Stimulated activated naive B cell treated with anti-CD40 and anti-IgM and Interleukin-4, amounts not matched to agents 10 μg/mL and 1 μg/mL and 100 μg/mL, for 72 hours (primary cell): Measurements from ENCODE around the gene ZNF33A.
"Not testable (repeated sequence)": the region's sequence is repeated elsewhere in the genome, so short reads cannot be mapped to it uniquely, and the experiment has no call there.

ENCODE experiments used
- ATAC-seq, 2 donors: fragments of 150-1000 bp; cut with Tn5 transposase; replicated peaks; 2 replicates each; pipeline ENCODE4 v1.10.0; 2021; ENCODE audit warnings: moderate library complexity in 1 of 2
- DNase-seq: peaks from one replicate; pipeline ENCODE4 v3.0.0; 2021
- H3K27ac Mint-ChIP-seq: one replicate; pipeline ENCODE4 v1.8.0; 2022; ENCODE audit warnings: mild to moderate bottlenecking, mixed read lengths
- H3K27me3 Mint-ChIP-seq, 2 donors: one replicate each; pipeline ENCODE4 v1.8.0; 2022; ENCODE audit warnings: mixed read lengths in 2 of 2
- H3K36me3 Mint-ChIP-seq, 2 donors: one replicate each; pipeline ENCODE4 v1.8.0; 2022; ENCODE audit warnings: mixed read lengths in 2 of 2, mild to moderate bottlenecking in 1 of 2
- H3K4me1 Mint-ChIP-seq, 2 donors: one replicate each; pipeline ENCODE4 v1.8.0; 2022; ENCODE audit warnings: mixed read lengths in 2 of 2, mild to moderate bottlenecking in 1 of 2
- H3K4me3 Mint-ChIP-seq, 2 donors: one replicate each; pipeline ENCODE4 v1.8.0; 2022; ENCODE audit warnings: mild to moderate bottlenecking in 2 of 2, mixed read lengths in 2 of 2, moderate library complexity in 1 of 2
- H3K9me3 Mint-ChIP-seq, 2 donors: one replicate each; pipeline ENCODE4 v1.8.0; 2022; ENCODE audit warnings: mixed read lengths in 2 of 2, mild to moderate bottlenecking in 1 of 2

The ZNF33A gene

DNA sequence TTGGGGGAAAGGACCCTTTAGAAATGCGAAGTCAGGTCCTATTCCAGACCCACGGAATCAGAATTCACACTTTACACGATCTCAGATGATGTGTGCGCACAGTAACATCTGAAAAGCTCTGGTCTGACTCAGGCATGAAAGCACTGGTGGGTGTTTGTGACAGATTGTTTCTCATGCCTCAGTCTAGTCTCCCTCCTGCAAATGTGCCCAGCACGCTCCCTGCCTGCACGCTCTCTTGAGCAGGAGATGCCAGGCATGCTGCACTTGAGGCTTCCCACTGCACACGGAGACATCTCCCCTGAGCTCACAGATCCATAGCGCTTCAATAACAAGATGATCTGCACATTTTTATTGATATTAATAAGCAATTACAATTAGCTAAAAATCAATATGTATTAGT is 60.0 kb downstream of the ZNF33A start:
- Mint-ChIP-seq H3K27ac (no peak overlapping the region), H3K4me3 (no peak overlapping the region), H3K4me1 (peaks cover 7 to 12% of the 10 kb centered on the region in 2 donors), H3K9me3 (peaks cover 4 to 7% of the 10 kb centered on the region in 2 donors), H3K27me3 (no peaks in the 10 kb centered on the region), H3K36me3 (peaks cover 2 to 10% of the 10 kb centered on the region in 2 donors)
- DNase-seq (no peak), ATAC-seq (no peak)

DNA sequence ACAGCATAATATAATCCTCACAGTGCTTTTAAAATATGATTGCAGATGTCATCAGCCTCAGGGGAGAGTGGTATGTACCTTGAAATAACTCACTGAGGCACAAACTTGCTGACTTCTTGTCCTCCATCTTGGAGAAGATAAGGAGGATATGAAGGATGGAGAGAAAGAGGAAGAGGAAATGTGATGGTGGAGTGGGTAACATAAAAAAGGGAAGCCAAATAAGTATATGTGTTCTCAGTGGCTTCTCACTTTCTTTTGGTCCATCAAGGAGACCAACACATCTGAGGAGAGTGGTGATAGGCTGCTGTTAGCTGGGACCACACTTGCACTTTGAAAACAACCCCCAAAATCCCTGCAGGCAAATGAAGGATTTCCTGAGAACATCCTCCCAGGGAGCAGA is 62.1 kb downstream of the ZNF33A start:
- H3K27ac Mint-ChIP-seq, result no peak overlapping the region
- no peak overlapping the region for H3K4me3 Mint-ChIP-seq
- no peaks in the 10 kb centered on the region for H3K27me3 Mint-ChIP-seq

DNA sequence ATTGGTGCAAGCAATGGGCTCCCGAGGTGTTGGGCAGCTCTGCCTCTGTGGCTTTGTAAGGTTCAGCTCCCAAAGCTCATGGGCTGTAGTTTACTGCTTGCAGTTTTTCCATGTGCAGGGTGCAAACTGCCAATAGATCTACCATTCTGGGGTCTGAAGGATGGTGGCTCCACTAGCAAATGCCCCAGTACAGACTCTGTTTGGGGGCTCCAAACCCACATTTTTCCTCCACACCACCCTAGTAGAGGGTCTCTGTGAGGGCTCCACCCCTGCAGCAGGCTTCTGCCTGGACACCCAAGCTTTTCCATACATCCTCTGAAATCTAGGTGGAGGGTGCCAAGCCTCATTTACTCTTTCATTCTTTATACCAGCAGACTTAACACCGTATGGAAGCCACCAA is 66.2 kb downstream of the ZNF33A start:
- H3K9me3 Mint-ChIP-seq, result peaks cover 19 to 23% of the 10 kb centered on the region in 2 donors
- DNase-seq (no peak), ATAC-seq (no peak)
- no peak overlapping the region for H3K4me3 Mint-ChIP-seq
- H3K36me3 Mint-ChIP-seq, result peaks cover 11 to 20% of the 10 kb centered on the region in 2 donors
- H3K27ac Mint-ChIP-seq, result no peak overlapping the region
- peaks cover 2 to 6% of the 10 kb centered on the region in 2 donors for H3K4me1 Mint-ChIP-seq
- peaks cover 3 to 5% of the 10 kb centered on the region in 2 donors for H3K27me3 Mint-ChIP-seq

More for the DNA sequence above, 62.1 kb downstream of the ZNF33A start:
- Mint-ChIP-seq H3K9me3 (peaks cover 15 to 18% of the 10 kb centered on the region in 2 donors), H3K4me1 (peaks cover 4 to 6% of the 10 kb centered on the region in 2 donors), H3K36me3 (peaks cover 6 to 15% of the 10 kb centered on the region in 2 donors)
- peak; percentile 43 to 48 for ATAC-seq
- no peak for DNase-seq

DNA sequence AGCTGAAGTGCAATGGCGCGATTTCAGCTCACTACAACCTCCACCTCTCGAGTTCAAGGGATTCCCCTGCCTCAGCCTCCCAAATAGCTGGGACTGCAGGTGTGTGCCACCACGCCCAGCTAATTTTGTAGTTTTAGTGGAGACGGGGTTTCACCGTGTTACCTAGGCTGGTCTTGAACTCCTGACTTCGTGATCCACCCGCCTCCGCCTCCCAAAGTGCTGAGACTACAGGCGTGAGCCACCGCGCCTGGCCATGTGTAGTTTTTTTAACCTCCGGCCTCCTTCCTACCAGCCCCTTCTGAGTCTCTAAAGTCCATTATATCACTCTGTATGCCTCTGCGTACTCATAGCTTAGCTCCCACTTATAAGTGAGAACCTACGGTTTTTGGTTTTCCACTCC is 82.8 kb downstream of the ZNF33A start:
- Mint-ChIP-seq H3K4me1 (peaks cover 13 to 17% of the 10 kb centered on the region in 2 donors), H3K4me3 (peak overlapping the region; percentile 89 to 92), H3K27ac (peak overlapping the region; percentile 96), H3K36me3 (peaks cover 23 to 30% of the 10 kb centered on the region in 2 donors)
- H3K9me3 Mint-ChIP-seq, H3K27me3 Mint-ChIP-seq, ATAC-seq, DNase-seq: not testable (repeated sequence)

DNA sequence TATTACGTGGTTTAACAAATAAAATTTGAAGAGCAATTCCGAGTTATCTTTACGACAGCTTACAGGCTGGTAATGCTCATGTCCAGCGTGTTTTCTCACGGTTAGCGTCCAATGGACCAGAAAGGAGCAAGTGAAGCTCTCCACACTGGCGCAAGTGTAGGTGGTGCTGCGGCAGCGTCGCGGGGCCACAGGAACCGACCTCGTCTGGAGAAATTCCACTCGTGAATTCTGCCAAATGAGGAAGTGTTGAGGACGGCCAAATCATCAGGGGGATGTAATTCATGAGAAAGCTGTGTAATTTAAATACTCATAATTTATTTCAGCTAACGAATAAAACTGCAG is 83.3 kb downstream of the ZNF33A start:
- Mint-ChIP-seq H3K4me3 (peak overlapping the region; percentile 89 to 92), H3K36me3 (peaks cover 25 to 34% of the 10 kb centered on the region in 2 donors), H3K4me1 (peaks cover 13 to 17% of the 10 kb centered on the region in 2 donors), H3K9me3 (no peaks in the 10 kb centered on the region), H3K27me3 (no peaks in the 10 kb centered on the region), H3K27ac (peak overlapping the region; percentile 96)
- DNase-seq (no peak), ATAC-seq (peak; percentile 14 to 30)

DNA sequence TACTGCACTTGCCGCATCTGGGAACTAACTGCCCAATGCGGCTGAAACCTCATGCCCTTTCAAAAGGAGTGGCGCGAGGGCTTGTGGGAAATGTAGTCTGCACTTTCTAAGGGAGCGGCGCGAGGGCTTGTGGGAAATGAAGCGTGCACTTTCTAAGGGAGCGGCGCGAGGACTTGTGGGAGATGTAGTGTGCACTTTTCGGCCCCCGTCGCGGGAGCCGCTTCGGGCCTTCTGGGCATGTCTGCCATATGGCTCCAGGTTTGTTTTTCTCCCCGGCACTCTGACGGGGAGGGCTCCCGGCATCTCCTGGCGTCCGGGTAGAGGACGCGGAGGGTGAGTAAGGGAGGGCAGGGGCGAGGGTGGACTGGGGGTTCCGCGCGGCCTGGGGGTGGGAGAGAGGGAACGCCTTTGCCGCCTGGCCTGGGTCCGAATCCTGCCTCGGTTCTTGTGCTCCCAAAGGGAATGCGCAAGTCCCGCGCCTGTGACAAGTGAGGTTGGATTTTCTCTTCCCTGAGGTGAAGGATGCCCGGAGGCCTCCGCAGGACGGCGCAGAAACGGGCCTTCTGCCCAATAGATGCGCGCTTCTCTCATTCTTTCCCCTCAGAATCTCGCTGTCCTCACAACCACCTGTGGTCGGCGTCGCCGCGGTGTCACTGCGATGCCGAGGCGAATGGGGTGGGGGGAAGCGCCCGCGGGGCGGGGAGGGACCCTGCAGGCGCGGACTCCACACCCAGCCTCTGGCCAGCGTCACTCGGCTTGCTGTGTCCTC is 83.9 kb downstream of the ZNF33A start, which contains the start of gene ZNF37A:
Gene ZNF37A, plus strand, starts transcription at position 180 of the 769 bp plus-strand sequence. CDS start 2,281 bp downstream, outside the sequence.
- DNase-seq, result peak; percentile 89
- H3K9me3 Mint-ChIP-seq, result peaks cover 0 to 3% of the 10 kb centered on the region in 2 donors
- peak within 1 kb of the TSS; percentile 89 to 92 for H3K4me3 Mint-ChIP-seq
- H3K27me3 Mint-ChIP-seq, result no peaks in the 10 kb centered on the region
- H3K36me3 Mint-ChIP-seq, result peaks cover 28 to 39% of the 10 kb centered on the region in 2 donors
- peak; percentile 97 for ATAC-seq
- H3K27ac Mint-ChIP-seq, result peak within 1 kb of the TSS; percentile 96
- peaks cover 13 to 17% of the 10 kb centered on the region in 2 donors for H3K4me1 Mint-ChIP-seq

DNA sequence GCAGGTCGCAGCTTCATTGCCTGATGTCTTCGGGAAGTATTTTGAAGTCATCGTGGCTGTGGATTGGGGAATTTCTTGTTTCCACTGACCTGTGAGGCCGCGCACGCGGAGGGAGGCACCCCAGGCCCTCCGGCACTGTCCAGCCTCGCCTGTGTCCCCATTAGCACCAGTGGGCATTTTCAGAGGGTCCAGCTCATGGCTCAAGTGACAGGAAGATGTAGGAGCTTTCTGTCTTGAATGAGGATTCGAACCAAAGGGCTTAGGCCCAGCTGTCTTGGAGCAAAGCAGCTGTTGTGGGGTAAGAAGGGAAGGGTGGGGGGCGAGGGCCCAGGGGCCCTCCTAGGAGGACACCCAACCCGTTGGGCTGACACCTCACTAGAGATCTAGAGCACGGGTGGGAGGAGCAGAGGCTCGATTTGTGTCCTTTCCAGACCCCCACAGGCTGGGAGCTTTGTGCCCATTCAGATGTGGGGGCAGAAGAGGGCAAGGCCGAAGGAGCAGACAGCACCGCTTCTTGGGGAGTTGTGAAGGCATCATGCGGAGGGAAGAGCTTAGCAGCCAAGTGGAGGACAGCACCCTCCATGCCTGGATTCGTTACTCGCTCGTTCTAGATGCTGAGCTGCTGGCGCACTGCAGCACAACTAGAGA is 84.6 kb downstream of the ZNF33A start:
- DNase-seq (no peak), ATAC-seq (no peak)
- H3K4me1 Mint-ChIP-seq, result peaks cover 13 to 17% of the 10 kb centered on the region in 2 donors
- H3K9me3 Mint-ChIP-seq, result peaks cover 0 to 4% of the 10 kb centered on the region in 2 donors
- peaks cover 36 to 46% of the 10 kb centered on the region in 2 donors for H3K36me3 Mint-ChIP-seq
- H3K27ac Mint-ChIP-seq, result peak overlapping the region; percentile 96
- H3K27me3 Mint-ChIP-seq, result no peaks in the 10 kb centered on the region
- H3K4me3 Mint-ChIP-seq, result peak overlapping the region; percentile 89 to 92

DNA sequence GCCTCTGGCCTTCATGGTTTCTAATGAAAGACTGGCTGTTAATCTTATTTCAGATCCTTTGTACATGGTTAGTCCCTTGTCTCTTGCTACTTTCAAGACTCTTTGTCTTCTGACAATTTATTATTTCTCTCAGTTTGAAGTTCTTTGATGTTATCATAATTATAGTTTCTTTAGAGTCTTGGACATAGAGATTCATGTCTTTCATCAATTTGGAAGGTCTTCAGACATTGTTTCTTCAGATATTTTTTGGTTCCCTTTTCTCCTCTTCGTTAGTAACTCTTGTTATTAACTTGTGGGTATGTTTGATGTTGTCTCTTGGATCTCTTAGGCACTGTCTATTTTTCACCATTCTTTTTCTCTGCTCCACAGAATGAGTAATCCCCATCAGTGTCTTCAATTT is 92.4 kb downstream of the ZNF33A start:
- H3K4me3 Mint-ChIP-seq, result no peak overlapping the region
- H3K27ac Mint-ChIP-seq, result no peak overlapping the region
- peaks cover 84 to 99% of the 10 kb centered on the region in 2 donors for H3K36me3 Mint-ChIP-seq
- DNase-seq (no peak), ATAC-seq (no peak)
- no peaks in the 10 kb centered on the region for H3K4me1 Mint-ChIP-seq
- peaks cover 23 to 28% of the 10 kb centered on the region in 2 donors for H3K9me3 Mint-ChIP-seq
- no peaks in the 10 kb centered on the region for H3K27me3 Mint-ChIP-seq

DNA sequence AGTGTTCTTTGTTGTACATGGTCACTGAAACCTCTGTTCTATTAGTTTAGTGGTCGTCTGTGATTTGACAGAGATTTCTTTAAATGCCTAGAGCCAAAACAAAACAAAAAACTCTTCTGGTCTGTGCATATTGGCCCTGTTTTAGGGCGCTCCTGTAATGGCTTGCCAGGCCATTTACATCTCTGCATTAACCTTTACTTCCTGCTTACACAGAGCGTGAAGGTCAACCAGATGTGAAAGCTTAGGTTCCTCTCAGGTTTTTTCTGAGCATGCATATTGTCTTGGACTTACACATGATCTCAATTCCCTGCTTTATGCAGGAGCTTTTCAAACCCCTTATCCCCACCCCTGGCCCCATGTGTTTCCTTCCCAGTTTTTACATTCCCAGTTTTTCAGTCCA is 93.3 kb downstream of the ZNF33A start:
- Mint-ChIP-seq H3K27me3 (no peaks in the 10 kb centered on the region), H3K4me3 (no peak overlapping the region), H3K27ac (no peak overlapping the region), H3K9me3 (peaks cover 29 to 34% of the 10 kb centered on the region in 2 donors), H3K36me3 (peaks cover 83 to 100% of the 10 kb centered on the region in 2 donors), H3K4me1 (no peaks in the 10 kb centered on the region)
- DNase-seq (no peak), ATAC-seq (peak in 1 of 2 donors; percentile 48)

DNA sequence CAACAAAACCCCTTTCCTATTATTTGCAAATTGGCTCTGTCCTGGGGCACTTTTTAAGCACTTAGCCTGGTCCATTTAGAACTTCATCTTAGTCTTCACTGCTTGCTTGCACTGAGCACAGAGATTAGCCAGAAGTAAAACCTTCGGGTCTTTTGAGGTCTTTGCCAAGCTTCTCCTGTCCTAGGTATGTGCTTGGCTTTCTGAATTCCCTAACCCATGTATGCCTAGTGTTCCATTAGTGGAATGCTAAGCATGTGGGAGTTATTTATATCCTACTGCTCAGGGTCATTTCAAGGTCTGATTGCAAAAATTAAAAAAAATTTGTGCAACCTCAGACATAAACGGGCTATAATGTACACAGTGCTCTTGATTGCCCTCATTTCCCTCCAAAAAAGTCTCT is 101.7 kb downstream of the ZNF33A start:
- no peaks in the 10 kb centered on the region for H3K4me1 Mint-ChIP-seq
- H3K36me3 Mint-ChIP-seq, result peaks cover 66 to 86% of the 10 kb centered on the region in 2 donors
- no peak overlapping the region for H3K4me3 Mint-ChIP-seq
- DNase-seq, result no peak
- no peak overlapping the region for H3K27ac Mint-ChIP-seq
- peaks cover 38 to 41% of the 10 kb centered on the region in 2 donors for H3K9me3 Mint-ChIP-seq
- ATAC-seq, result no peak
- no peaks in the 10 kb centered on the region for H3K27me3 Mint-ChIP-seq
